Measurements from ENCODE around the gene CCNJL. TPM values are rescaled to one million over a fixed set of nuclear protein-coding genes. Genes with fewer than 3 reads are reported as not detected.

CCNJL gene
- total RNA-seq, 4 donors from 2014 or later, result under 0.01 to 5.8 (median 2.6) TPM; not detected in 1

- intact Hi-C loops (cut with DNase I; ENCODE audit: low total_unique reads), result no loop called here
These were observed 44.2 kb downstream of the CCNJL start for GRCh38 chr5:160268121-160268520.

GRCh38 chr5:160266752-160267345, 45.5 kb downstream of the CCNJL start:
- no peak for DNase-seq
- H3K27ac ChIP-seq, result no peak overlapping the region
- H3K4me3 ChIP-seq, result no peak overlapping the region
- no peaks in the 10 kb centered on the region for H3K9me3 ChIP-seq
- intact Hi-C loops (cut with DNase I; ENCODE audit: low total_unique reads), result no loop called here
- TF ChIP-seq CTCF (IDR thresholded peaks at IDR 0.05), result no peak
- no peak for TF ChIP-seq POLR2A (IDR thresholded peaks at IDR 0.05)
- no peaks in the 10 kb centered on the region for H3K27me3 ChIP-seq
- H3K4me1 ChIP-seq, result no peaks in the 10 kb centered on the region
- no peaks in the 10 kb centered on the region for H3K36me3 ChIP-seq

More at GRCh38 chr5:160268121-160268520, 44.2 kb downstream of the CCNJL start:
- Histone ChIP-seq H3K4me3 (no peak overlapping the region), H3K27me3 (no peaks in the 10 kb centered on the region), H3K4me1 (no peaks in the 10 kb centered on the region), H3K36me3 (no peaks in the 10 kb centered on the region), H3K9me3 (no peaks in the 10 kb centered on the region), H3K27ac (no peak overlapping the region)
- TF ChIP-seq CTCF (IDR thresholded peaks at IDR 0.05) (no peak), POLR2A (IDR thresholded peaks at IDR 0.05) (no peak)
- DNase-seq, result no peak

GRCh38 chr5:160266044-160266443, 46.3 kb downstream of the CCNJL start:
- Histone ChIP-seq H3K27ac (no peak overlapping the region), H3K4me3 (no peak overlapping the region), H3K27me3 (no peaks in the 10 kb centered on the region), H3K9me3 (no peaks in the 10 kb centered on the region), H3K36me3 (no peaks in the 10 kb centered on the region), H3K4me1 (no peaks in the 10 kb centered on the region)
- TF ChIP-seq CTCF (IDR thresholded peaks at IDR 0.05) (no peak), POLR2A (IDR thresholded peaks at IDR 0.05) (no peak)
- intact Hi-C loops (cut with DNase I; ENCODE audit: low total_unique reads), result no loop called here
- no peak for DNase-seq

GRCh38 chr5:160263326-160263855, 49.0 kb downstream of the CCNJL start:
- H3K27ac ChIP-seq, result no peak overlapping the region
- no peak for DNase-seq
- intact Hi-C loops (cut with DNase I; ENCODE audit: low total_unique reads), result no loop called here
- H3K36me3 ChIP-seq, result no peaks in the 10 kb centered on the region
- no peak overlapping the region for H3K4me3 ChIP-seq
- H3K4me1 ChIP-seq, result no peaks in the 10 kb centered on the region
- TF ChIP-seq POLR2A (IDR thresholded peaks at IDR 0.05) (no peak), CTCF (IDR thresholded peaks at IDR 0.05) (no peak)
- no peaks in the 10 kb centered on the region for H3K27me3 ChIP-seq
- no peaks in the 10 kb centered on the region for H3K9me3 ChIP-seq

GRCh38 chr5:160262151-160263074, 50.0 kb downstream of the CCNJL start:
- Histone ChIP-seq H3K9me3 (no peaks in the 10 kb centered on the region), H3K36me3 (no peaks in the 10 kb centered on the region), H3K4me3 (no peak overlapping the region), H3K27me3 (no peaks in the 10 kb centered on the region), H3K4me1 (no peaks in the 10 kb centered on the region), H3K27ac (no peak overlapping the region)
- intact Hi-C loops (cut with DNase I; ENCODE audit: low total_unique reads), result no loop called here
- DNase-seq, result no peak
- TF ChIP-seq CTCF (IDR thresholded peaks at IDR 0.05) (no peak), POLR2A (IDR thresholded peaks at IDR 0.05) (no peak)

All from uterus (tissue), 4 donors.